WTC11 (cell line): ENCODE results near the gene CNOT8.

Experiments
- CTCF ChIP-seq: fragments of 200-600 bp; IDR thresholded peaks from 2 replicates; pipeline ENCODE4 v1.8.0; 2022; ENCODE audit warnings: antibody characterized with exemption
- MXD4 ChIP-seq: fragments of 250-450 bp; sonication (Bioruptor Pico); IDR thresholded peaks from 2 replicates; pipeline ENCODE4 v1.8.0; 2021; ENCODE audit warnings: mild to moderate bottlenecking, moderate library complexity, borderline replicate concordance
- SMAD4 ChIP-seq: sonication (generic); formaldehyde crosslinking; IDR thresholded peaks from 2 replicates; pipeline ENCODE4 v1.8.0; 2022; ENCODE audit warnings: mild to moderate bottlenecking, missing genetic modification reagents
- USF1 ChIP-seq: sonication (generic); formaldehyde crosslinking; IDR thresholded peaks from 2 replicates; pipeline ENCODE4 v1.8.0; 2022; ENCODE audit warnings: mild to moderate bottlenecking, missing genetic modification reagents
- ZNF263 ChIP-seq: sonication (generic); formaldehyde crosslinking; IDR thresholded peaks from 2 replicates; pipeline ENCODE4 v1.8.1; 2022; ENCODE audit warnings: low read depth, mild to moderate bottlenecking, moderate library complexity, missing genetic modification reagents
- TF ChIP-seq, protein P1 (sequence below): sonication (generic); formaldehyde crosslinking; IDR thresholded peaks from 2 replicates; pipeline ENCODE4 v1.8.1; 2023; ENCODE audit warnings: mild to moderate bottlenecking, missing genetic modification reagents

- TF ChIP-seq USF1 (CRISPR knock-in tag) = no peak
- TF ChIP-seq SMAD4 (CRISPR knock-in tag) = no peak
- TF ChIP-seq, protein P1, sequence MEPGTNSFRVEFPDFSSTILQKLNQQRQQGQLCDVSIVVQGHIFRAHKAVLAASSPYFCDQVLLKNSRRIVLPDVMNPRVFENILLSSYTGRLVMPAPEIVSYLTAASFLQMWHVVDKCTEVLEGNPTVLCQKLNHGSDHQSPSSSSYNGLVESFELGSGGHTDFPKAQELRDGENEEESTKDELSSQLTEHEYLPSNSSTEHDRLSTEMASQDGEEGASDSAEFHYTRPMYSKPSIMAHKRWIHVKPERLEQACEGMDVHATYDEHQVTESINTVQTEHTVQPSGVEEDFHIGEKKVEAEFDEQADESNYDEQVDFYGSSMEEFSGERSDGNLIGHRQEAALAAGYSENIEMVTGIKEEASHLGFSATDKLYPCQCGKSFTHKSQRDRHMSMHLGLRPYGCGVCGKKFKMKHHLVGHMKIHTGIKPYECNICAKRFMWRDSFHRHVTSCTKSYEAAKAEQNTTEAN = no peak
- no peak for TF ChIP-seq MXD4 (CRISPR knock-in tag)
- TF ChIP-seq ZNF263 (CRISPR knock-in tag) = no peak
- no peak for TF ChIP-seq CTCF
These were observed 21.2 kb upstream of the CNOT8 start for GRCh38 chr5:154837009-154837901.
